Measurements from ENCODE around the gene CALU.

DNA sequence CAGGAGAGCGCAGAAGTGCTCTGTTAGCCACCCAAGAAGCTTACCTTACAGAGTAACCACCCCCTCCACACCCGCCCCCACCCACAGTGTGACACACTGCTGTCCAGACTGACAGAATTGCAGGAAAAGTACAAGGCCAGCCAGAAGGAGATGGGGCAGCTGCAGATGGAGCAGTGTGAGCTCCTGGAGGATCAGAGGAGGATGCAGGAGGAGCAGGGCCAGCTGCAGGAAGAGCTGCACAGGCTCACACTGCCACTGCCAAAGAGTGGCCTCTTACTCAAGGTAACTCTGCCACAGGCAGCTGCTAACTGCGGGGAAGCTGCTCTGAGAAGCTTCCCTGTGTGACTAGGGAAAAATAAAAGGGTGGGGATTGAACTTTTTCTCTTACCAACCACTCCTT lies 70.2 kb downstream of the CALU start:
- TF ChIP-seq, protein P1, sequence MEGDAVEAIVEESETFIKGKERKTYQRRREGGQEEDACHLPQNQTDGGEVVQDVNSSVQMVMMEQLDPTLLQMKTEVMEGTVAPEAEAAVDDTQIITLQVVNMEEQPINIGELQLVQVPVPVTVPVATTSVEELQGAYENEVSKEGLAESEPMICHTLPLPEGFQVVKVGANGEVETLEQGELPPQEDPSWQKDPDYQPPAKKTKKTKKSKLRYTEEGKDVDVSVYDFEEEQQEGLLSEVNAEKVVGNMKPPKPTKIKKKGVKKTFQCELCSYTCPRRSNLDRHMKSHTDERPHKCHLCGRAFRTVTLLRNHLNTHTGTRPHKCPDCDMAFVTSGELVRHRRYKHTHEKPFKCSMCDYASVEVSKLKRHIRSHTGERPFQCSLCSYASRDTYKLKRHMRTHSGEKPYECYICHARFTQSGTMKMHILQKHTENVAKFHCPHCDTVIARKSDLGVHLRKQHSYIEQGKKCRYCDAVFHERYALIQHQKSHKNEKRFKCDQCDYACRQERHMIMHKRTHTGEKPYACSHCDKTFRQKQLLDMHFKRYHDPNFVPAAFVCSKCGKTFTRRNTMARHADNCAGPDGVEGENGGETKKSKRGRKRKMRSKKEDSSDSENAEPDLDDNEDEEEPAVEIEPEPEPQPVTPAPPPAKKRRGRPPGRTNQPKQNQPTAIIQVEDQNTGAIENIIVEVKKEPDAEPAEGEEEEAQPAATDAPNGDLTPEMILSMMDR (optimal IDR thresholded peaks at IDR 0.05 in 1 of 3, IDR thresholded peaks at IDR 0.05 in 1 of 3, conservative IDR thresholded peaks at IDR 0.05 in 1 of 3; ENCODE audit: extremely low read depth in 1 of 3, insufficient read depth in 2 of 3, low read length in 3 of 3) = no peak
- no peak for TF ChIP-seq EZH2 (IDR thresholded peaks at IDR 0.05; ENCODE audit: low read length)

Measured in keratinocyte (primary cell).